DMS153 (cell line): ENCODE measurements around the gene CCDC117.

Source experiments
- DNase-seq: peaks from one replicate; lab custom pipeline; 2025; lab: John Stamatoyannopoulos, UW

CCDC117 gene

DNA sequence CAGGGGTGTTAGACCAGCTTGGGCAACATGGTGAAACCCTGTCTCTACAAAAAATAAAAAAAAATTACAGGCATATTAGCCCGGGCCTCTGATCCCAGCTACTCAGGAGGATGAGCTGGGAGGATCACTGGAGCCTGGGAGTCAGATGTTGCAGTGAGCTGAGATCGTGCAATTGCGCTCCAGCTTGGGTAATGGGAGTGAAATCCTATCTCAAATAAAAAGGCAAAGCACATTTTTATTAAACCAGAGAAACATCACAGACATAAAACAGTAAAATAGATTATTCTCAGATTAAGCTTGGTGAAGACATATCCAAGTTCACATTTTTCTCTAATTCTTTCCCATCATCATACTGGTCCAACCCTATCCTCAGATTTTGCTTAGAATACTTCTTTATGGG is 57.9 kb downstream of the CCDC117 start:
- no peak for DNase-seq

DNA sequence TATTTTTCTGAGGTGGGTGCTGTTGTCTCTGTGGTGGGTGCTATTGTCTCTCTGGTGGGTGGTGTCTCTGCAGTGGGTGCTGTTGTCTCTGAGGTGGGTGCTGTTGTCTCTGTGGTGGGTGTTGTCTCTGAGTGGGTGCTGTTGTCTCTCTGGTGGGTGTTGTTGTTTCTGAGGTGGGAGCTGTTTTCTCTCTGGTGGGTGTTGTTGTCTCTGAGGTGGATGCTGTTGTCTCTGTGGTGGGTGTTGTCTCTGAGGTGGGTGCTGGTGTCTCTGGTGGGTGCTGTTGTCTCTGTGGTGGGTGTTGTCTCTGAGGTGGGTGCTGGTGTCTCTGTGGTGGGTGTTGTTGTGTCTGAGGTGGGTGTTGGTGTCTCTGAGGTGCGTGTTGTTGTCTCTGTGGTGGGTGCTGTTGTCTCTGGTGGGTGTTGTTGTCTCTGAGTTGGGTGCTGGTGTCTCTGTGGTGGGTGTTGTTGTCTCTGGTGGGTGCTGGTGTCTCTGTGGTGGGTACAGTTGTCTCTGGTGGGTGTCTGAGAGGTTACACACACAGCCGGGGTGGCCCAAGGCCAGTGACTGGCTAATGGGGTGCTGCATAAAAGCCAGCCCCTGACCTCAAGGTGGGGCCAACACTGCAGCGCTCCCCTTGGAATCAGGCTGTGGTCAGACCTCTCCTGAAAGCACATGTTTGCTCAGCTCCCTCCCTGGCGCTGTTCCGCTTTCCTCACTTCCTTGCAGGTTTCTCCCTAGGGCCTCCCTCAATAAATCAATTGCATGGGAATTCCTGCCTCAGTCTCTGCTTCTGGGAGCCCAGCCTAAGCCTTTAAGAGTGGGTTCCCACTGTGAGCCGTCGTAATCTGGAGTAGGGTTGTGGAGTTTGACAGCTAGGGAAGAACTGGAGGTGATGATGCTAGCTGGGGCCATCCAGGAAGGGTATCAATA is 58.9 kb downstream of the CCDC117 start:
- no peak for DNase-seq

DNA sequence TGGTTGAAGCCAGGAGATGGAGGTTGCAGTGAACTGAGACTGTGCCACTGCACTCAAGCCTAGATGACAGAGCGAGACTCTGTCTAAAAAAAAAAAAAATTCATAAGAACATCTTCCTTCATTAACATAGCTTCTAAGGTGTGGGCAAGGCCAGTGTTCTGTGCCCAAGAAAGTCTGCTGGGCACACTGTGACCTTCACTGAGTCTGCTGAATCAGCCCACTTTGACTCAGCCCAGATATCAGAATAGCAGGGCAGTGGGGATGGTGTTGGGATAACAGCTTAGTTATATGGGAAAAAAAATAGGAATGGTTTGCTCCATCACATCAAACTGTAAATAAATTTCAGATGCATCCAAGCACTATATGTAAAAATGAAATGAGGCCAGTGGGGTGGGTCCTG is 60.2 kb downstream of the CCDC117 start:
- no peak for DNase-seq

DNA sequence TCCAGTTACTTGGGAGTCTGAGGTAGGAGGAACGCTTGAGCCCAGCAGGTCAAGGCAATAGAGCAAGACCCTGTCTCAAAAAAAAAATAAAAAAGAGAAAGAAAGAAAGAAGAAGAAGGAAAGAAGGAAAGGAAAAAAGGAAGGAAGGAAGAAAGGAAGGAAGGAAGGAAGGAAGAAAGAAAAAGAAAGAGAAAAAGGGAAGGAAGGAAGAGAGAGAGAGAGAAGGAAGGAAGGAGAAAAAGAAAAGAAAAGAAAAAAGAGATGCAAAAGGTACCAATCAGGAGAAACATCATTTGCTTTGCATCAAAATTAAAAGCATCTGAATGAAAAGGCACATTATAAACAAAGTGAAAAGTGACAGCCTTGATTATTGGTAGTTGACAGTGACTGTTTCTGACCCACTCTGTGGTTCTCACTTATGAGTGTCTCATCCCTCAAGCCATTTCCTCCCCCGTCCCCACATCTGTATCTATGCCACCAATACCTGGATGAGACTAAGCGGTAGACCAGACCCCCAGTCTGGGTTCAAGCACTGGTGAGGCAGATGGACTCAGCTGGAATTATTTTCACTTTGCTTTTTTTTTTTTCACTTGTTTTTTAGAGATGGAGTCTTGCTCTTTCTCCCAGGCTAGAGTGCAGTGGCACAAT is 60.9 kb downstream of the CCDC117 start:
- no peak for DNase-seq

DNA sequence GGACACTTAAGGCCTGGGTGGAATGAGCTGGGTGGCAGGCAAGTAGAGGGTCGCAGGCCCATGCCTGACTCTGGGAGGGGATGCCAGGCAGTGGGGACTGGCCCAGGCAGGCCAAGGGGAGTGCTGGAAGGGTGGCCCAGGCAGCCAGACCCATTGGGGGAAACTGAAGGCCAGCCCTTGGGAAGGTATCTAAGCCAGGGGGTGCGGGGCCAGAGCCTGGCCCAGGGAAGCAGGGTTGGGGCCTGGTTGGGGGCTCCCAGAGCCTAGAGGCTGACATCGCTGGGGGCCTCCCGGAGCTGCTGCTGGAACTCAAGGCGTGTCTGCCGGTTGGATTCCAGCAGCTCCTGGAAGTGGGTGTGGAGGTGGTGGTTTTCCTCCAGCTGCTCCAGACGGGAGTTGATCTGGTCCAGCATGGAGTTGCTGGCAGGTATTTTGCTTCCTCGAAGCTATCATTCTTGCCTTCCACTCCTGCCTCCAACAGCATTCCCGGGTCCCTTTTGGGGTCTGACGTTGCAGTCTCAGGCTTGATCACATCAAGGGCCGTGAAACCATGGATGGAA is 63.2 kb downstream of the CCDC117 start:
- no peak for DNase-seq

DNA sequence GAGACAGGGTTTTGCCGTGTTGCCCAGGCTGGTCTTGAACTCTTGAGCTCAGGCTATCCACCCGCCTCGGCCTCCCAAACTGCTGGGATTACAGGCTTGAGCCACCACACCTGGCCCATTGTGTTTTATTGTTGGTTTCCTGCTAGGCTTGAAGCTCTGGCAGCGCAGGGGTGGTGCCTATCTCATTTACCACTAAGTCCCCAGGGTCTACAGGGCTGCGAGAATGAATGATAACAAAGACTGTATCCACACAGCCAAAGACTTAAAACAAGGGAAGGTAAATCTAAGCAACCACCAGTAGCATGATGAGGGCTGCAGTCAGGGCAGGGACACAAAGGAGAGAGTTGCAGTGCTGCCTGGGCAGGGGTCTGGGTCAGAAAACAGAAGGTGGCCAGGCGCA is 65.1 kb downstream of the CCDC117 start:
- DNase-seq: no peak
